SW480 (cell line): Measurements from ENCODE around the gene AXDND1.
"Not testable (repeated sequence)": the region's sequence is repeated elsewhere in the genome, so short reads cannot be mapped to it uniquely, and the experiment has no call there.

Source experiments
- DNase-seq: peaks from one replicate; pipeline ENCODE4 v3.0.0-alpha.2; 2016; ENCODE audit warnings: low spot score

Gene AXDND1

DNA sequence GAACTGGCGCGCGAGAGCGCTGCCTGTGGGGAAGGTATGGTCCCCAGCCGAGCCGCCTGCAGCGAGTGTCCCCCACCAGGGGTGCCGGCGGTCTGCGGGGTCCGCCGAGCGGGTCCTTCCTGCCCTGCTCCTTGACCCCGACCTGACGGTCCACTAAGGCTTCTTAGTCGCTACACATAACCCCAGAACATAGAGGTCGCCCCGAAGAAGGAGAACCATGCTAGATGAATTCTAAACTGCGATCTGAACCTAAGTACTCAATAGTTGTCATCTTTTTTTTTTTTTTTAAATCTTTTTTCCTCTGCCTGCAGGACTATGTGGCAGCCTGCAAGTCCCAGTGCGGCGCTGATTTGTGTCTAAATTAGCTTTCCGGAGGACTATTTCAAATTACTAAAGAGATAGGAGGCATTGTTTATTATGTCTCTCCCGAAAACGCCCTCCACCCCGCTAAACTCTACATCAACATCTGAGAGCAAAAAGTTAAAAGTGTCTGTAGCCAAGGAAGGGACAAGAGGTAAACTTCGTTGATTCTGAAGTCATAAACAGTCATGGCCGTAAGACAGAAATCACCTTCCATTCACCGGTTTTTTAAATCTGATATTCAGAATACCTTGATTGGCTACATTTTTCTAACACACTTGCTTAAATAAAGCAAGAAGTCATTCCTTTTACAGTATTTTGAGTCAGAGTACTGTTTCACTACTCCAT, 476 bp downstream of the AXDND1 start:
- DNase-seq: peak; percentile 24

DNA sequence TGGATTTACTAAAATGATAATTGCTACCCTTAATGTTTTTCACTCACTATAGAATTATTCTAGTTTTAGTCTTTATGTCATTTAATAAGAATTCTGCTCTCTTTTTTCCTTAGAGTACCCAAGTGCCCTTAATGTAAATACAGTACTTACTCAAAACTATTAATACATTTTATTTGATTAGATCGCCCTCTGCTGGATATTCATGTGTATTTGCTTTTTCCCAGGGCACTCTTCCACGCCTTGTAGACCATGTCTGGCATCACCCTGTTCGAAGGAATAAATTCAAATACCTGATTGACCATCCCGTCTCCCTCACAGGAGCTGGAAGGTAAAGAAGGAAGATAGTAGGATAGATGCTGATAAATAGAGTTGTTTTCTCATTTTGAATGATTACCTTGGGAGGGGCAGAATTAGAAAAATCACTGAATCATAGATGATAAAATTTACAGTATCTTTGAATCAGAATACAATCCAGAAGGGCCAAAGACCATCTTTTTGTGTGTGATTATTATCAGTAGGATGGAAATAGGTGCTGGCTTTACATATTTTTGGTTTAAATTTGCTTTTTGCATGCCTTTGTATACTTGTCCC, 4.1 kb downstream of the AXDND1 start:
- DNase-seq: peak; percentile 74

DNA sequence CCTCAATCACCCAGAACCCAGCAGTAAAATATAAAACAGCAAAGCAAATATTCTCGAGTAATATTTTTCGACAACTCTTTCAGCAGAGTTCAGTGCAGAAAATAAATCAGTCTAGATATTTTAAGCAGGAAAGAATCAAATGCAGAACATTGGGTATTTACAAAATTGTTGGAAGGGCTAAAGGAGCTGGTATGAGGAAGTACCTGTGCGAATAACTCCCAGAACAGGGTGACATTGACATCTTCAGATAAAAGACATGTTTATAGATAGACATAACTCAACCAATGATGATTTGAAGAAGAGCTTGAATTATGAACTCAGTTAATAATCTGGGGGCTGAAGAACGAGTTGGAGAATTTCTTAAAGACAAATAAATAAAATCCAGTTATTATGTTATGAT, 6.4 kb downstream of the AXDND1 start:
- no peak for DNase-seq

DNA sequence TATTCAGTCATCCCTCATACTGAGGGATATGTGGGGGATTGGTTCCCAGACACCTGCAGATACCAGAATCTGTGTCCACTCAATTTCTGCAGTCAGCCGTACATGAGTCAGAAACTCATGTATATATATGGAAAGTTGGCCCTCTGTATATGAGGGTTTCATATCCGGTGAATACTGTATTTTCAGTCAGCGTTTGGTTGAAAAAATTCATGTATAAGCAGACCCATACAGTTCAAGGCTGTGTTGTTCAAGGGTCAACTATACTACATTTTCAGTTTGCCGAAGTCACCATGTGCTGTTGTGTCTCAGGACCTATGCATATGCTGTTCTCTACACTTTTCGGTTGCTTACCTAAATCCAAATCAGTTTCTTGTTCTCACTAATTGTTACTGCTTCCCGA, 10.5 kb downstream of the AXDND1 start:
- DNase-seq: no peak

DNA sequence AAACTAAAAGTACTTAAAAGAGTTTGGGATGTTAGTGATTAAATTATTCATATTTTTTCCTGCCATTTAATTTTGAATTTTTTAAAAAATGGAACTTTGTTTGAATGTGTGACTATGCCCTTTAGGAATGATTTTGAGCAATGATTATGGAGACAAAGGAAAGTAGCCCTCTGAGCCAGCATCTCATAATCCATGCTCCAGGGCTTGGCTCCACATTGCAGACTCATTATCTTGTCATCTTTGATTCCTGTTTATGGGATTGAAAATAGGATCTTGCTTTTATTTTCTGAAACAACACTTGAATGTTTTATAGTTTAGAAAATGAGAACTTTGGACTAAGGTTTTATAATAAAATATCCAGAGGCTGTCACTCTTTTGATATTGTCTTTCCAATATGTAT, 14.5 kb downstream of the AXDND1 start:
- no peak for DNase-seq

DNA sequence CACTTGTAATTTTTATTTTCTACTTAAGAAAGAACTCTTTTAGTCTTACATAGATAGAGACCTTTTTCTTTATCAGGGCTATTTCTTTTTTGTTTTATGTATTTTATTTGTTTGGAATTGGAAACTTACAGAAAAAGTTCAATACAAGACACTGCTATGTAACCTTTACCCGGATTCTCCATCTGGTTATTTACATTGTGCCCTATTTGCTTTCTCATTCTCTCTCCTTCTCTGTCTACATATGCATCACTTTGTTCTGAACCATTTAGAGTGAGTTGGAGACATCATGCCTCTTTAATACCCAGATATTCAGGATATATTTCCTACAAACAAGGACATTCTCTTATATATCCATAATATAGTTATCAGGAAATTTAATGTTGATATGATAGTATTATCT, 18.3 kb downstream of the AXDND1 start:
- no peak for DNase-seq

DNA sequence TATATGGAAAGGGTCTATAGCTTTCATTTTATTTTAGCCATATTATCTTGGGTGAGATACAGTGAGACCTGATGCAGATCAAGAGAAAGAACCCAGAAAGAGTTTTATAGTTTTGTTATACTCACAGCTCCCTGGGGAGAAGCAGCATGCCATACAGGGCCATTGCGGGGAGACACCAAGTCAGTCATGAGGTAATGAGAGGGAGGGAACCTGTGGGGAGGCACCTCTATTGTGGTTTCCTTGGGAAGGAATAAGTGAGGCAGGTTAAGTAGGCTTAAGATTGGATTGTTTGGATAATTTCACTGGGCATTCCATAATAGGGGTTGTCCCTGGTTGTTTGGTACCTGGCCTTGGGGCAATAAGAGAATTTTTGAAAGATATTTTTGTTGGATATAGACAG, 19.7 kb downstream of the AXDND1 start:
- DNase-seq: peak; percentile 5

DNA sequence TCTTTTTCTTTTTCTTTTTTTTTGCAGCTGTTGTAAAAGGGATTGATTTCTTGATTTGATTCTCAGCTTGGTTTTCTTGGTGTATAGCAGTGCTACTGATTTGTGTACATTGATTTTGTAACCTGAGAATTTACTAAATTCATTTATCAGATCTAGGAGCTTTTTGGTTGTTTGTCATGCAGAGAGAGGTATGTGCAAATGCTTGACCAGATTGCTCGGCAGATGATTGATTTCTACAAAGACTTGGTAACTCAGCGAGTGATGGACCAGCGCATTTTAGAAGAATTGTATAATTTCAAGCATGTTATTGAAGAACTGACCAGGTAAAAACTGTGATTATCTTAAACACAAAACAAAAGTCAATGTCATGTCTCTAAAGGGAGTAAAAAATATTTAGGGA, 27.9 kb downstream of the AXDND1 start:
- no peak for DNase-seq

DNA sequence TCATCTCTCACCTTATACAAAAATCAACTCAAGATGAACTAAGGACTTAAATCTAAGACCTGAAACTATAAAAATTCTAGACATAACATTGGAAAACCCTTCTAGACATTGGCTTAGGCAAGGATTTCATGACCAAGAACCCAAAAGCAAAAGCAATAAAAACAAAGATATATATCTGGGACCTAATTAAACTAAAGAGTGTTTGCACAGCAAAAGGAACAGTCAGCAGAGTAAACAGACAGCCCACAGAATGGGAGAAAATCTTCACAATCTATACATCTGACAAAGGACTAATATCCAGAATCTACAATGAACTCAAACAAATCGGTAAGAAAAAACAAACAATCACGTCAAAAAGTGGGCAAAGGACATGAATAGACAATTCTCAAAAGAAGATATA, 33.6 kb downstream of the AXDND1 start:
- DNase-seq: not testable (repeated sequence)

DNA sequence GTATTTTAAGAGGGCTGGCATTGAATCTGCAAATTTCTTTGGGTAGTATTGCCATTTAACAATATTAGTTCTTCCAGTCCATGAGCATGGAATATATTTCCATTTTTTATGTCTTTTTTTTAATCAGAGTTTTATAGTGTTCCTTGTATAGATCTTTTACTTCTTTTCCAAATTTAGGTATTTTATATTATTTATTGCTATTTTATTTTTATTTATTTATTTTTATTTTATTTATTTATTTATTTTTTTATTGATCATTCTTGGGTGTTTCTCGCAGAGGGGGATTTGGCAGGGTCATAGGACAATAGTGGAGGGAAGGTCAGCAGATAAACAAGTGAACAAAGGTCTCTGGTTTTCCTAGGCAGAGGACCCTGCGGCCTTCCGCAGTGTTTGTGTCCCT, 52.0 kb downstream of the AXDND1 start:
- DNase-seq: not testable (repeated sequence)

DNA sequence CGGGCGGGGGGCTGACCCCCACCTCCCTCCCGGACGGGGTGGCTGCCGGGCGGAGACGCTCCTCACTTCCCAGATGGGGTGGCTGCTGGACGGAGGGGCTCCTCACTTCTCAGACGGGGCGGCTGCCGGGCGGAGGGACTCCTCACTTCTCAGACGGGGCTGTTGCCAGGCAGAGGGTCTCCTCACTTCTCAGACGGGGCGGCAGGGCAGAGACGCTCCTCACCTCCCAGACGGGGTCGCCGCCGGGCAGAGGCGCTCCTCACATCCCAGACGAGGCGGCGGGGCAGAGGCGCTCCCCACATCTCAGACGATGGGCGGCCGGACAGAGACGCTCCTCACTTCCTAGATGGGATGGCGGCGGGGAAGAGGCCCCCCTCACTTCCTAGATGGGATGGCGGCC, 52.9 kb downstream of the AXDND1 start:
- not testable (repeated sequence) for DNase-seq

DNA sequence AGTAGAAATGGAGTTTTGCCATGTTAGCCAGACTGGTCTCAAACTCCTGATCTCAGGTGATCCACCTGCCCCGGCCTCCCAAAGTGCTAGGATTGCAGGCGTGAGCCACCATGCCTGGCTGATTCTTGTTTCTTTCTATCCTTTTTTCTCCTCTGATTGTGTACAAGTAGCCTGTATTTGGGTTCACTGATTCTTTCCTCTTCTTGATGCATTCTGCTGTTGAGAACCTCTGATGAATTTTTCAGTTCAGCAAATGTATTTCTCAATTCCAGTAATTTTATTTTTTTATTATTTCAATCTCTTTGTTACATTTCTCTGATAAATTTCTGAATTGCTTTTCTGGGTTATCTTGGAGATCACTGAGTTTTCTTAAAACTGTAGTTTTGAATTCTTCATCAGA, 58.8 kb downstream of the AXDND1 start:
- DNase-seq: no peak

DNA sequence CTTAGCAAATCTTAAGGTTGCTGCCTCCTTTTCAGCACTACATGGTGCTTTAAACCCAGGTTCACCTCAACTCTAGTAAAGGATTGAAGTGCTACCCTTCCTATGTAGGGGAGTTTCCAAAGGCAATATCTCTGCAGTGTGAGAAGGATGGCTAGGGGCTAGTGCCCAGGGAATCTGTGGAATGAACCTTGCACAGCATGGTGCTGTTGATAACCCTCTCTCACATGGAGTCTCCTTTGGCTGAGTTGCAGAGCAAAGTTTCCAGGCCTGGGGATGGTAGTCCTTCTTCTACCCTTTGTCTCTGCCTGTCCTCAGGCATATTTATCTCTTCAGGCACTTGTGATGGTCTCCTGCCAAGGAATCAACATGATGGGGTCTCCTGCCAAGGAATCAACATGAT, 59.4 kb downstream of the AXDND1 start:
- DNase-seq: no peak

DNA sequence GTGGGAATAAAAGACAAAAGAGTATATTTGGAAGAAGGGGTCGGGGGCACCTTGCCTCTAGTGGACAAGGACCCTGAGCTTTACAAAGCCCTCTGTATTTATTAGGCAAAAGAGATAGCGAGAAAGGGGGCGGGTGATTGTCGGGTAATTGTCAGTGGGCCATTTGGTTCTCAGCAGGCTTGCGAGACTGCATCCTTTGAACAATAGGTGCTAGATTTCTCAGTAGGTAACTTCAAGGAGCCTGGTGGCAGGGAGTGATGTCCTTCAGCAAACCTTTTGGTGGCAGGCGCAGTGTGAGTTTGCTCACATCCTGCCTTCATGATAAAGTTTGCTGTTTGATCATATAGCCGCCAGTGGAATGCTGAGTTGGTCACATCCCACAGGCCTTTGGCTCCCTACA, 71.4 kb downstream of the AXDND1 start:
- DNase-seq: no peak

DNA sequence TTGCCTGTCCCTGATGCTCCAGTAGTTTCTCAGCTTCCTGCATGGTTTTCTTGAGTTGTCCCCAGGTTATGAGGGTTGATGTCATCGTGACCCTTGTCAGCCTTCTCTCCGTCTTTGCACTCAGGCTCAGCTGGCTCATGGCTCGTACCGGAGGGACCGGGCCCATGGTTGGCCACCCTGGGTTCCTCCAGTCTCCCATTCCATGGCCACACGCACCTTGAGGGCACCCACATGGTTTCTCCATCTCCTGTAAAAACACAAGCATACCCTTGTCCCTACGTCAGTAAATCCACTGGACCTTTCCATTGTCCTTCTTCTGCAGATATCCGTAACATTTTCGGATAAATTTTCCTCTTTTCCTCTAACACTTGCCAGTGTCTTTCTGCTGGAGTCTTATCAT, 73.9 kb downstream of the AXDND1 start:
- DNase-seq: not testable (repeated sequence)

DNA sequence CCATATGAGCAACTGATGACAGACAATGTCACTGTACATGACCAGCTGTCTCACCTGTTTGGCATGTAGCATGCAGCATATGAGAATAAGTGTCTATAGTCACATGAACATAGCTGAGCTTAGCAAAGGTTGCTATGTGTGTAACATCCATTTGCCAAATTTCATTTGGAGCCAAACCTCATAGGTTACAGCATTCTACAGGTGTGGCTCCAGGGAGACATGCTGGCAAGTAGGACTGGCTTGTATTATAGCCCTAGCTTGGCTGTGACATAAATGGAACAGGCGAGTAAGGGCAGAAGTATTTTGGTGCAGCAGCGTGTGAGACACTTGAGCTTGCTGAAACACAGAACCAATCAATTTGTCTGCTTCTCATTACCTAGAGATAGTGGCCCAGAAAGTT, 74.5 kb downstream of the AXDND1 start:
- DNase-seq: not testable (repeated sequence)

DNA sequence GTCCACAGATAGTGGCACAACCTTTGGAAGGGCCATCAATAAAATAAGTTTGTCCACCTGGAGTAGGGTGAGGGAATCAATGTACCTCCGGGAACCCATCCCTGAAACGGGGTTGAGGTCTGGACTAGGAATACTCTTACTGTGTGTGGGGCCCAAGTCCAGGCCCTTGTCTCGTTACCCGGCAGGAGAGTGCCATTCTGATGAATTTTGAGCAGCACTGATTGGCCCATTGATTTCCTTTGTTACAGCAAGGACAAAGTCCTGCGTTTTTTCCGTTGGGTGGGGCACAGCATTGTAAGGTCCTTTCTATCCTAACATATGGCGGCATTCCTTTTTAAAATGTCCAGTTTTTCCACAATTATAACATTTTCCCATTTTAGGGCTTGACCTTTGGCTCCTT, 75.2 kb downstream of the AXDND1 start:
- no peak for DNase-seq

DNA sequence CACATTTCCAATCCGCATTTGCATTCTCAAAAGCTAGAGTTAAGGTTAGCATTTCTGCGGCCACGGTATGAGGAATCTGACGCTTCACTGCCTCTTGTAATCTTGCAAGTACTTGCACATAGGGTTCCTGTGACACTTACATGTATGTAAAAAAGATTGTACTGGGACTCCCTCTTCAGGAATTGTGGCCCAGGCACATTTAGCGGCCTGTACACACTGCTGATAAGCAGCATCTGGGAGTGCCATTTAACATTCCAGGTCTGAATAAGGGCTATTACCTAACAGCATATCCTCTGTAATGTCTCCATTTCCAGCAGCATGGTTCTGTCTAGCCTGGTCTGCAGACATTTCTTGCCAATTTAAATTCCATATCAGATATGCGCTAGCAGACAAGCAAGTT, 75.7 kb downstream of the AXDND1 start:
- no peak for DNase-seq

DNA sequence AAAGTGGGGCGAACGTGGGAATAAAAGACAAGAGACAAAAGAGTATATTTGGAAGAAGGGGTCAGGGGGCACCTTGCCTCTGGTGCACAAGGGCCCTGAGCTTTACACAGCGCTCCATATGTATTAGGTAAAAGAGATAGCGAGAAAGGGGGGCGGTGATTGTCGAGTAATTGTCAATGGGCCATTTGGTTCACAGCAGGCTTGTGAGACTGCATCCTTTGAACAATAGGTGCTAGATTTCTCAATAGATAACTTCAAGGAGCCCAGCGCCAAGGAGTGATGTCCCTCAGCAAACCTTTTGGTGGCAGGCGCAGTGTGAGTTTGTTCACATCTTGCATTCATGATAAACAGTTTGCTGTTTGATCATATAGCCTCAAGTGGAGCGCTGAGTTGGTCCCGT, 77.1 kb downstream of the AXDND1 start:
- DNase-seq: not testable (repeated sequence)

DNA sequence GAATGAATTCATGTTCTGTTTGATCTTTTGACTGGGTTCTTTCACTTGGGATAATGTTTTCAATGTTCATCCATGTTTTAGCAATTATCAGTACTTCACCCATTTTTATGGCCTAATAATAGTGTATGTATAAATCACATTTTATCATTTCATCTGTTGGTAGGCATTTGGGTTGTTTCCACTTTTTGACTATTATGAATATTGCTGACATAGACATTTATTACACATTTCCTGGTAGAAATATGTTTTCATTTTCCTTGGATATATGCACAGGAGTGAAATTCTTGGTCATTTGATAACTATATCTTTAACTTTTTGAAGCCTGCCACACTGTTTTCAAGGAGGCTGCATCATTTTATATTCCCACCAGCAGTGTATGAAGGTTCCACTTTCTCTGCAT, 79.8 kb downstream of the AXDND1 start:
- no peak for DNase-seq

DNA sequence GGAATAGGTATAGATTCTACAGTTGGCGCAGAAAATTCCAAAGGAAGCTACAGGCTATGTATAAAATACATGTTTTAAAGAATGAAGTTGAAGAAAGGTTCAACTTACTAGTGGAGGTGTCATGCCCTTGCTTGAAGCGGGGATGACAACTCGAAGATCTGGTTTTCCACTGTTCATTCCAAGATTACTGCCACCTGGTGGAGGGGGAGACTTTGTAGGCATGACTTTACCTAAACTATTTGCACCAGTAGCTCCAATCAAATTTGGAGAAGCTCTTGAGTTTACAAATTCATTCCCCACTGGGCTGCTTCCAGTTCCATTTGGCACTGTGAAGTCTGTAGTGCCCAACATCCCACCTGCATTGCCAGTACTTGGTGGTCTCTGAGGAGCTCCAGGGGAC, 81.7 kb downstream of the AXDND1 start:
- DNase-seq: peak; percentile 7

DNA sequence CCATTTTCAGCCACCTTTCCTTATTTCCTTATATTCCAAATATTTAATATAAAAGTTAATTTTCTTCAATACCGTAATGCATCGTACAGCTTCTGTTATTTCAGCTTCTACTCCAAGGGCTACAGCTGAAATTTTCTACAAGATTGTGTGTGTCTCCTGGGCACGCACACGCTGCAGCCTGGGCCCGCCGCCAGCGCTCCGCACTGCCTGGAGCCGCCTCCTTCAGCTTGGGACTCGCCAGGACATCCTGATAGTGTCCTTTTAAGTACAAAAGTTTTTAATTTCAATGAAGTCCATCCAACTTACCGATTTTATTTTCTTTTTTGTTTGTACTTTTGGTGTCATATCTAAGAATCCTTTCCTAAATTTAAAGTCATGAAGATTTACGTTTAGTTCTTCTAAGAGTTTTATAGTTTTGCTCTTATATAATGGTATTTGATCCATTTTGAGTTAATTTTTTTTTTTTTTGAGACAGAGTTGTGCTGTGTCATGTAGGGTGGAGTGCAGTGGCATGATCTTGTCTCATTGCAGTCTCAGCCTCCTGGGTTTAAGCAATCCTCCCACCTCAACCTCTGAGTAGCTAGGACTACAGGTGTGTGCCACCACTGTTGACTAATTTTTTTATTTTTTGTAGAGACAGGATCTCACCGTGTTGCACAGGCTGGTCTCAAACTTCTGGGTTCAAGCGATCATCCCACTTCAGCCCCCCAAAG, 82.8 kb downstream of the AXDND1 start:
- no peak for DNase-seq

DNA sequence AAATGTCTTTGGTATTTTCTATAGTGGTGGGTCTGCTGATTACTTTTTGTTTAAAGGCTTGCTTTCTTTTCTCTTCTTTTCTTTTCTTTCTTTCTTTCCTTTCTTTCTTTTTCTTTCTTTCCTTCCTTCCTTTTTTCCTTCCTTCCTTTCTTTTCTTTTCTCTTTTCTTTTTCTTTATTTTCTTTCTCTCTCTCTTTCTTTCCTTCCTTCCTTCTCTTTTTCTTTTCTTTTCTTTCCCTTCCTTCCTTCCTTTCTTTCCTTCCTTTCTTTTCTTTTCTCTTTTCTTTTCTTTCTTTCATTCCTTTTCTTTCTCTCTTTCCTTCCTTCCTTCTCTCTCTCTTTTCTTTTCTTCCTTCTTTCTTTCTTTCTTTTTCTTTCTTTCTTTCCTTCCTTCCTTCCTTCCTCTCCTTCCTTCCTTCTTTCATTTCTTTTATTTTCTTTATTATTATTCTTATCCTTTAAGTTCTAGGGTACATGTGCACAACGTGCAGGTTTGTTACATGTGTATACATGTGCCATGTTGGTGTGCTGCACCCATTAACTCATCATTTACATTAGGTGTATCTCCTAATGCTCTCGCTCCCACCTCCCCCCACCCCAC, 93.9 kb downstream of the AXDND1 start:
- not testable (repeated sequence) for DNase-seq
